Neural cell (in vitro differentiated cells): Measurements from ENCODE around the gene LRBA.

ENCODE experiments used
- CTCF ChIP-seq: fragments of 450-650 bp; IDR thresholded peaks from 2 replicates; pipeline ENCODE4 v1.5.1; 2014; ENCODE audit warnings: antibody characterized with exemption, mild to moderate bottlenecking, moderate library complexity; ENCODE audit not compliant: poor library complexity, severe bottlenecking
- EP300 ChIP-seq: fragments of 450-650 bp; conservative IDR thresholded peaks from 2 replicates; pipeline ENCODE4 v1.6.1; 2014; ENCODE audit warnings: antibody characterized with exemption, mild to moderate bottlenecking, moderate library complexity; ENCODE audit not compliant: poor library complexity, severe bottlenecking
- POLR2AphosphoS5 ChIP-seq: IDR thresholded peaks from 2 replicates; pipeline ENCODE4 v1.6.1; 2012

DNA sequence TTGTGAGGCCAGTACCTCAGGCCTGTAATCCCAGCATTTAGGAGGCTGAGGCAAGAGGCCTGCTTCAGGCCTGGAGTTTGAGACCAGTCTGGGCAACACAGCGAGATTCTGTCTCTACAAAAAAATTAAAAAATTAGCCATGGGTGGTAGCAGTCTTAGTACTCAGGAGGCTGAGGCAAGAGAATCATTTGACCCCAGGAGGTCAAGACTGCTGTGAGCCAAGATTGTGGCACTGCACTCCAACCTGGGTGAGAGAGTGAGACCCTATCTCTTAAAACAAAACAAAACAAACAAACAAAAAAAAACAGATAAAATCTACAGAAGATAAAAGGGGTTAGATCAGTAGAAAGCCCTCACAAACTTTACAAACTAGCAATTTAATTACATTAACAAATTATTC, 352.4 kb downstream of the LRBA start:
- TF ChIP-seq CTCF: no peak
- no peak for TF ChIP-seq POLR2AphosphoS5
- TF ChIP-seq EP300: no peak
